Measurements from ENCODE around the gene SETD5.

Gene SETD5

DNA sequence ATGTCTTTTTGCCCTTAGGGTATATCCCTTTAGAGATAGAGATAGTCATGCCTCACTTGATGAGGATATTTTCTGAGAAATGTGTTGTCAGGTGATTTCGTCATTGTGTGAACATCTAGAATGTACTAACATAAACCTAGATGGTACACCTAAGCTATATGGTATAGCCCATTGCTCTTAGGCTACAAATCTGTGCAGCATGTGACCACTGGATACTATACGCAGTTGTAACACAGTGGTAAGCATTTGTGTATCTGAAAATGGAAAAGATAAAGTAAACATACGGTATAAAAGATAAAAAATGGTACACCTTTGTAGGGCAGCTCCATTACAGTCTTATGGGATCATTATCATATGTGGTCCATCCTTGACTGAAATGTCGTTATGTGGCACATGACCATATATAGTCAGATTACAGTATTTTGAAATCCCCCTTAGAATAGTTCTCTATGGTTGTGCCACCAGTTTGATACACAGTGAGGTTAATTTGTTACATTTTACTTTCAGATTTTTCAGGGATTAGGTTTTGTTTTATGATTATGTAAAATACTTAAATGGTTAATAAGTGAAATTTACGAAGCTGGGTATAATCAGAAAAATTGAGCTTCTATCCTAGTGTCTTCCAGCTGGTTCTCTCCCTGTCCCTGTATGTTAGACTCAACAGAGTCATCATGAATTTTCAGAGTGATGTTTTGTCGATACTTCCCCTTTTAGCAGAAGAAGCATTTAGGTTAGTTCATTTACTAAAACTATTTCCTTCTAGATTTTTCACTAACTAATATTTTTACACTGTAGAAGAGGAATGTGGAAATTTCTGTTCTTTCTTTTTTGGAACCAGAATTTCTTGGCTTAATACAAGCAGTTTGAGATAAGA lies 12.8 kb downstream of the SETD5 start:
- no peak for DNase-seq

DNA sequence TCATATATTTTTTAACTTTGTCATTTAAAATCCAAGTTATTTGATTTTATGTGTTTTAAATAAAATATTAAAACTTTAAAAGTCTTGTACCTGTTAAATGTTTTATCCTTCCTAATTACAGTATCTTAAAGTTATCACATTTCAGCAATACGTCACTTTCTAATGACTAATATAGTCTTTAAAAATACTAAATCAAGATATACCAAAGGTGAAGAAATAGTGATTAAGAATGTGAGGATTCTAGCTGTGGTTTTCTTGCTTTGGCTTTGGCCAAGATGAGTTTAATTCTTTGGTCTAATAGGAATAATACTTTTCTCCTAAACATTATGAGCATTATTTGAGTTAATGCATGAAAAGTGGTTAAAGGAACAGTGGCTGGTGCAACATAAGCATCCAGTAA lies 13.9 kb downstream of the SETD5 start:
- no peak for DNase-seq

DNA sequence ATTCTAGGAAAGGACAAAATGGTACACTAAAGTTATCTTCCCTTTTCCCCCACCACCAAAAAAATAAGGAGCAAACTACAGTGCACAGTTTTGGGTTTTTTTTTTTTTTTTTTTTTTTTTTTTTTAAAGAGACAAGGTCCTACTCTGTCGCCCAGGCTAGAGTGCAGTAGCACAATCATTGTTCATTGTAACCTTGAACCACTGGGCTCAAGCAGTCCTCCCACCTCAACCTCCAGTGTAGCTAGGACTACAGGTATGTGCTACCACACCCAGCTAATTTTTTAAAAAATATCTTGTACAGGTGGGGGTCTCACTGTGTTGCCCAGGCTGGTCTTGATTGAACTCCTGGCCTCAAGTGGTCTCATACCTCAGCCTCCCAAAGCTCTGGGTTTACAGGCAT lies 14.9 kb downstream of the SETD5 start:
- no peak for DNase-seq

DNA sequence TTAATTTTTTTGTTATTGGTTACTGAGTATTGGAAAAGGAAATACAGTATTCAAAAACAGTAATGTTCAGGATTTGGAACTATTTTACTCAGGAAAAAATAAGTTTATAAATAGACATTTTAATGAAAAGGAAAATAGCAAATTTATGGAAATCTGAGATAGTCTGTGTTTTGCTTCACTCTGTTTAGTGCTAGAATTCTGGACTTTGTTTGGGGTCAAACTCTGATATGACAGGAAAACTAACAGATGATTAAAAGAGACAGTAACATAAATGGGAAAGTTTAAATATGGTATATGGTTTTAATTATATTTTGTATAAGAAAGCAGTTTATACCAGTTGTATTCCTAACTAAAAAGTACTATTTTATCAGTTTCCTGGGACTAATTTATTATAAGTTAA lies 17.4 kb downstream of the SETD5 start:
- no peak for DNase-seq

DNA sequence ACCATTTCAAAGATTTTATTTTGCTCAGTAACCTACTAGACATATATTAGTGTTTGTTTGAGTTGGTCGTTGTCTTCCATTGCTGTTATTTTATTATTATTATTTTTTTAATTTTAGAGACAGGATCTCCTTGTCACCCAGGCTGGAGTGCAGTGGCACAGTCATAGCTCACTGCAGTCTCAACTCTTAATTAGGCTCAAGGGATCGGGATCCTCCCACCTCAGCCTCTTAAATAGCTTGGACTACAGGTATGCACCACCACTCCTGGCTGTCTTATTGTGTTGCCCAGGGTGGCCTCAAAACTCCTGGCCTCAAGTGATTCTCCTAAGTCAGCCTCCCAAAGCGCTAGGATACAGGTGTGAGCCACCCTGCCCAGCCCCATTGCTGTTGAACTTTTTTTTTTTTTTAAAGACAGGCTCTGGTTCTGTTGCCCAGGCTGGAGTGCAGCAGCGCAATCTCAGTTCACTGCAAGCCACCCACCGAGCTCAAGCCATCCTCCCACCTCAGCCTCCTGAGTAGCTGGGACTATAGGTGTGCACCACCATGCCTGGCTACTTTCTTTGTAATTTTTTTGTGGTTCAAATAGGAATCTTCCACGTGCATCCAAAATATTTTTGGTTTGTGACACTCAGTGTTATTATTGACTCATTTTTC lies 18.2 kb downstream of the SETD5 start:
- DNase-seq, result no peak

DNA sequence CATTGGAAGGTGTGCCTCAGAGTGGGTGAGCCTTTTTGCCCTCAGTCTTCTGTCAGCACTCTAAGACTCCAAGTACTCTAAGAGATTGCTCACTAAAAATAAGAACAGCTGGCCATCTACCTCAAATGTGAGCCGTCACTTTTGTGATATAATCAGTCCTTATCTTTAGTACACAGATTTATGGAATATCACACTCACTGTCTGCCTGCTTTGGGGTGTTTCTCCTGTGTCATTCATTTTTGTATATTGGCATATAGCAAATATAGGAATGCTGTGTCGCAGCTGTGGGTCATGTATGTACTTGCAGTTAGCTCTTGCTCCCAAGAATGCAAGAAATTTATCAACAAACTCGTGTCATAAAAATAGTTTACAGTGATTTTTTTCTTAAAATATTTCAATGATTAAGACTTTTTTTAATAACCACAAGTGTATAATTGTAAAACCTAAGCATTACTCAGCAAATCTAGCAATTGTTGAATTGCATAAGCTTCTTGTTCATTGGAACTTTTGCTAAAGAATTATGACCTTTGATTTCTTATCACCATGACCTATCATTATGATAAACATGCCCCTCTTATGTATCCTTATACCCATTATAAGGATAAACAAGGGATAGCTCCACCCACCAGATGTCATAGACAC lies 18.8 kb downstream of the SETD5 start:
- DNase-seq, result no peak

DNA sequence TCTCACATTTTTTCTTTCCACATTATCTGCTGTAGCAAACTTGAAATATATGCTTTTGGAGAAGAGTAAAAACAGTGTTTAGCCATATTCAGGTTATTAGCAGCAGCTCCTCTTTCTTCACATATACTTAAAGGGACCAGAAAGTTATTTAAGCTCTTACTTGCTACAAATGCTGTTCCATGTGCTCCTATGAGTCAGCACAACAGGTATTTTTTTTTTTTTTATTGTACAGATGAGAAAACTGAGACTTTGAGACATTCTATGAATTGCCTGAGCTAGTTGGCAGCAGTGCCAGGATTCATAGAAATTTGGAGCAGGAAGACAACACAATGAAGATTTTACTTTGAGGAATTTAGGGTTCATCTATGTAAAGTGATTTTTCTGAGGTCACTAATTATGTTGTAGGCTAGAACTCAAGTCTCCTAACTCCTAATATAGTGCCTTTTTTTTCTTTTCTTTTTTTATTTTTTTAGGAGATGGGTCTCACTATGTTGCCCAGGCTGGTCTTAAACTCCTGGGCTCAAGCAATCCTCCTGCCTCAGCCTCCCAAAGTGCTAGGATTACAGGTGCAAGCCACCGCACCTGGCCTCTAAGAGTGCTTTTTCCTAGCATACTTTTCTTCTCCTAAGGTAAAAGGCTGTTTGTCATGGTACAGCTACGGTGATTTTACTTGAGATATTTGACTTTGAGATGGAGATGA lies 23.6 kb downstream of the SETD5 start:
- DNase-seq, result no peak

DNA sequence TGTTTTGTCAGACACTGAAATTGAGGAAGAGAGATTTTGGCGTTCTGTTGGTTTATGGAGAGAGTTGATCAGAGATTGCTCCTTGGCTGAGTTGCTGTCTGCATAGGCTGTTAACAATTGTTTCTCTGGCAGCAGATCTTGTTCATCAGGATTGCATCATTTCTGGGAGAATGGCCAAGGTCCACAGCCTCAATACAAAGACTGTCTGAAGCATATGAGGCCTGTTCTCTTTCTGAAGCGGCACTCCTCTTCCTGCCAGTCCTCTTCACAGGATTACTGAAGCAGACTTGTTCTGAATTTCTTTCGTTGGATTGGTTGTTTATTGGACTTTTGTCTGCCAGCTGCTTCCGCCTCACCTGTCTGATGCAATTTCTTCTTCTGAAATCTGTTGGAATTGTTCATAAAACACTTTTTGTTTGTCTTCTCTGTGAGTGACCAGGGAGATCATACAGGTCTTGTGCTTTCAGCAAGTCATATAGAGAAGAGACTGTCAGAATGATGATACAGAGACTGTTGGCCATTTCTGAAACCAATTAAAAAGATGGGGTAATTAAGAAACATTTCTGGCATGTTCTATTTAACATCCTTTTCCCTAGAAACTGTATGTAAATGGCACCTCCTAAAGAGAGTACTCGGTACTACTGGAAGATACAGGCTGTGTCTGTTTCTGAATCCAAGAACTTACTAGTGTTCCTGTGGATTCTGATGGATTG lies 25.5 kb downstream of the SETD5 start:
- peak; percentile 75 for DNase-seq

DNA sequence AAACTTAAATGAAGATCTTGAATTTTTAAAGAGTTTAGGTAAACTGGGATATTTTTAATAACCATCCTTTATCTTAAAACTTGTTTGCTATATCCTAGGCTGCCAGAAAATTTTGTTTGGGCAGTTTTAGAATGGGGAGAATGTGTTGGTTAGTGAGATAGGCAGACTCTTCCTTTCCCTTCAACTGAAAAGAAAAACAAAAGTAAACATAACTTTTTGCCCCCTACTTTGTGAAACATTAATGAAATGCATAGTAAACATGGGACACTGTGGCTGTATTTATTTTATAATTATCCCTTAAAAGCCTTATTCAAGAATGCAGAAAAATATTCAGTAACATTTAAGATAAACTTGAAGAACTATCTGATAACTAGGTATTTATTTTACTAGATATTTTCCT lies 31.0 kb downstream of the SETD5 start:
- DNase-seq, result no peak

DNA sequence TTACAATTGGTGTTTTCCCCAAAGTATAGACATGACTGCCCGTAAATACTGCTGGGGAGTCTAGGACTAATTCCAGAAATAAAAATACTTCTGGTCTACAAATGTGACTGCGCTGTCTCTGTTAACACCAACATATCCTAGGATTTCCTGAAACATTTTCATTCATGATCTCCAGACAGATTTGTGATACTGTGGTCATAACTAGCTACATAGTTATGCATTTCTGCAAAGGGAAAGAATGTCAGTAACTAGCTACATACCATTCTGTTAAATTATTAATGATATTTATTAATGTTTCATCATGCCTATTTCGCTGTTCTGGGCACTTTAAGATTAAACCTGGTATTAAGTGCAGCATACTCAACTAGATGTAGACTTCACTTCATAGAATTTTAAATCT lies 33.3 kb downstream of the SETD5 start:
- DNase-seq, result no peak

DNA sequence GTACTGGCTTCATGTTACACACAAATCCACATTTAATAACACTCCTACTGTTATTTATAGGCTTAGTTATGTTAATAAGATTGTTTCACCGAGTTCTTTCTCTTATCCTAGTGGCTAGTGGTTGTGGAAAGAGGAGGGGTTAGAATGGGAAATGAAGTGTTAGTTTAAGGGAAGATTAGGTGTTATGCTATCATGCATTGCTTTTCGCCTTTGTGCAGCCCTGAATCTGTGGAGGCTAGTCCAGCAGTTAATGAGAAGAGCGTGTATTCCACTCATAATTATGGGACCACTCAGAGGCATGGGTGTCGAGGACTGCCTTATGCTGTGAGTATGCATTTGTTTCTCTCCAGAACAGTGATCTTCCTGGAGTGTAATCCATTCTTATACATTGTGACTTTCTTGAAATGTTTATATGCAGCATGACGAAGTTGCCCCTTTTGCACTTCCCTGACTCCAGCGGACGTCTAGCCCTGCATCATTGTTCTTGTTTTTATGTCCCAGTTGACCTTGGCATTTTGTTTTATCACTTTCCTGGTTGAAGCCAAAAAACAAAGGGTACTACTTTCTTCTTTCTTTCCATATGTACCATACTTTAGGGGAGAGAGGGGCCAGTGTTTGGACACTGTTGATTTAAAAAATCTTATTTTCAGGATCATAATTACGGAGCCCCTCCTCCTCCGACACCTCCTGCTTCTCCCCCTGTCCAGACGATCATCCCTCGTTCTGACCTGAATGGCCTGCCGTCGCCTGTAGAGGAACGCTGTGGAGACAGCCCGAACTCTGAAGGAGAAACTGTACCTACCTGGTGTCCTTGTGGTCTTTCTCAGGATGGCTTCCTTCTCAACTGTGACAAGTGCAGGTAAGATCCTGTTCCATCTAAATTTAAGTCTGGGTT lies 36.5 kb downstream of the SETD5 start:
- DNase-seq, result no peak

DNA sequence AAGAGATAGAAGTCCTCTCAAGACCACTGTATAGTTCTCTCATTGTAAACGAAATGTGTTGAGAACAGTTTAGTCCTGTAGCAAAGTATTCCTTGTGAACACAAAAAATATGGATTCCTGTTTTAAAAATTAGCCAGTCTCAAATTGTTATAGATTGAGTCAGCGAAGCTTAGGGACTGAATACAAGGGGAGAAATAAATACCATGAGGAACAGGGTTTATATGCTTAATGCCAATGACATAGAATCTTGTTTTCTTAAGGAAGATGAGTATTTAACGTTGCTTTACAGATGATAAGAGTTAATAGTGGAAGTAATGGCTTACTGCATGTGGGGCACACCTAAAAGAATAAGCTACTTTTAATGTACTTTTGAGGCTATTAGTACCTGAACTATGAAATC lies 37.9 kb downstream of the SETD5 start:
- no peak for DNase-seq

DNA sequence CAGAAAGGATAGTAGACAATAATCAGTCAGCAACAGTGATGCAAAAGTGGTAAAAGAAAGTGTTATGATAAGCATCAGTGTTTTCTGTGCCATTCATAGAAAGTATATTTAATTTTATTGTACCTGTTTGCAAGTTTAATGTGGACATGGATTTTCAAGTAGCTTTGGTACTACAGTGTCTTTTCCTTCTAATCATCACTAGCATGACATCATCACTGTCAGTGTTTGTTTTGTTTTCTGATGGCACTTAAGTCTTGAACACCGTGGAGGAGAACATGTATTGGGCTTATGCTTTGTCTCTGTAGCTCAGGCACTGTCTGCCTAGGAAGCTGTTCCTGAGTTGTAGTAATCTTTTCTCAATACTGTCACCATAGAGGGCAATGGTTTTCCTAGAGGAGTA lies 41.9 kb downstream of the SETD5 start:
- DNase-seq, result no peak

DNA sequence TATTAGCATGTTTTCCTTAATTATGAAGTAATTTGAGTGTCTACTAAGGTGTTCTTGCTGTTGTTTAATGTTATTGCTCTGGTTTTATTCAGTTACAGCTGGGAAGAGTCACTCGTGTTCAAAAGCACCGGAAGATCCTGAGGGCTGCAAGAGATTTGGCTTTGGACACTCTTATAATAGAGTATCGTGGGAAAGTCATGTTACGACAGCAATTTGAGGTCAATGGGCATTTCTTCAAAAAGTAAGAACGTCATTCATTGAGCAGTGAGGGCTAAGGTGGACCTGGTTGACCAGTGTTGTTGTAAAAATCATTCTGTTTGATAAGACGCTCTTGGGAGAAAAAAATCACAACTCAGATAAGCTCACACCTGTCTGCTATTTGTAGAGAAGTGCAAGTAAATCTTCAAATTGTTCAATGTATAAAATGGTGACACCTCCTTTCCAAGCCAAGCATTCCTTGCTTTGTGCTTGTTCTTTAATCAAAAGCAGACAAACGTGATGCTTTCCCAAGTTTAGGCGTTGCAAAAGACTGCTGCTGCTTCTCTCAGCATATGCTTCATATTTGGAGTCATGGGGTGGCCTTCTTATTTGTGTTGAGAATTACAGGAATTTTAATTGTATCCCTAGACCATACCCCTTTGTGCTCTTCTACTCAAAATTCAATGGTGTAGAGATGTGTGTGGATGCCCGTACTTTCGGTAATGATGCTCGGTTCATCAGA lies 44.2 kb downstream of the SETD5 start:
- DNase-seq, result no peak

DNA sequence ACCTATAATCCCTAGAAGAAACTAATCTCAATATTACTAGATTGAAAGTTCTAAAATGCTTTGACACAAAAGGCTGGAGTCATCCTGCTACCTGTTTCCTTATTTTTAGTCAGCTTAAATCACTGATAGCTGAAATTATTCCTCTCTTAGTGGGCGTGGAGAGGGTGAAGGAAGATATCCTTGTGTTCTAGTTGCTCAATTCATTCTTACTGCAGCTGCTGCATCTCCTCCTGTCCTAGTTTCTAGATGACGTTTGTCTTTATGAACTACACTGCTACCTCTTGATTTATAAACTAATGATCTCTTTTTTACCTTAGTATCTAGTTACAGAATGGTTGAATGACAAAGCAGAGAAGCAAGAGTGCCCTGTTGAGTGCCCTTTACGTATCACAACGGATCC lies 50.7 kb downstream of the SETD5 start:
- DNase-seq, result no peak

DNA sequence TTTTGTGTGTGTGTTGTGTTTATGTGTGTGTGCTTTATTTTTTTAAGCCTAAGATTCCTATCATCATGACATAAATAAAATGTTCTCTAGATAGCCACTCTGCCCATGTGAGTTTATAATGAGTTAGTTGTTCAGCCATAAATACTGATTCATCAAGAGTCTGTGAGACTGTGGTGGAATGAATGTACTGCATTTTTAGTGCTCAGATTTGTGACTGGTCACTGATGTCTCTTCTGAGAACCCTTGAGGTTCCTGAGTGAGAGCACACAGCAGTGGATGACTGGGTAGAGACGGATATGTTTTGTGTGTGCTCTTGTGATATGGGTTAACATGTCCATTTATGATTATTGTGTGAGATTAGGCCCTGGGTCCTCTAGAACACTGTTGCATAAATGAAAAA lies 51.2 kb downstream of the SETD5 start:
- no peak for DNase-seq

DNA sequence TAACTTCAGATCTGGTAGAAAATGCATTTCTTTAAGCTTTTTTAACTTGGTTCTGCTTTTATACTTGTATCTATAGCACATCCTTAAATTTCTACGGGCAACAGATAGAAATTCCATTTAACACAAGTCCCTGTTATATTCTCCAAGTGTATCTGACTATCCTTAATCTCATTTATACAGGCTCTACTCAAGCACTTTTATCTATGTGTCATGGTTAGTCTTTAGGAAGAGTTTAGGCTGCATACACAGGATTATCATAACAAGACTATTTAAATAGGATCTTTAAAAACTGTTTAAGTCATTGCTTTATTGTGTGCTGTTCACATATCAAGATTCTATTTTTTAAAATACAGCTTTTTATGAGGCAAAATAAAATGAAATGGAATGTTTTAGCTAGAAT lies 52.7 kb downstream of the SETD5 start:
- DNase-seq, result no peak

DNA sequence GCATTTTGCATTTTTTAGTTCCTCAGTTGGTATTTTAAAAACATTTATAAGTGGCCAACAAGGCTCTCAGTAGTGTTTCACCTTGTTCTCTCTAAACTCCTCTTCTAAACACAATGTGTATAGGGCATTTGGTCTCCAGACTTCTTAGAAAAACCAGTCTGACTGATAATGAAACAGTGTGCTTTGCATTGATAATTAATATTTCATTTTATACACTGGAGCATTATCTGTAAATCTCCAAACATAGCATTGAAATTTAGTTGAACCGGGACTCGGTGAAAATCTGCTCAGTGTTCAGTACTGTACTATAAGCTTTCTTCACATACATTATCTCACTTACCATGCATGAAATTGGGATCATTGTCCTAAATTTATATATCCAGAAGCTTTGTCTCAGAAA lies 53.6 kb downstream of the SETD5 start:
- DNase-seq, result no peak

DNA sequence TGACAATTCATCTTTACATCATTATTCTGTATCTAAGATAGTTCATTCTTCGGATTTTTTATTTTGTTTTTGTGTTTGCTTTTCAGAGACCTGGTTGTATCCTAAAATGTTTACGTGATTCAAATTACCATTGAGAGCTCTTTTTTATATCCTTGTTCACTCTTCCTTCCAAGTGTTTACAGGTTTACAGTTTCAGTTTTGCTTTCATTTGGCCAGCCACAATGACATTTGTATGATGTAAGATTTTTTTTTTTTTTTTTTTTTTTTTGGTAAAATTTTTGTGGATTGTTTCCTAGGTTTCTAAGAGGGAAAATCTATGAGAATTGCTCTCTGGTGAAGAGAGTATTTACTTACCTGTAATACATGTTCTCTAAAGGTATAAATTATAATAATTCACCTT lies 55.0 kb downstream of the SETD5 start:
- DNase-seq, result no peak

DNA sequence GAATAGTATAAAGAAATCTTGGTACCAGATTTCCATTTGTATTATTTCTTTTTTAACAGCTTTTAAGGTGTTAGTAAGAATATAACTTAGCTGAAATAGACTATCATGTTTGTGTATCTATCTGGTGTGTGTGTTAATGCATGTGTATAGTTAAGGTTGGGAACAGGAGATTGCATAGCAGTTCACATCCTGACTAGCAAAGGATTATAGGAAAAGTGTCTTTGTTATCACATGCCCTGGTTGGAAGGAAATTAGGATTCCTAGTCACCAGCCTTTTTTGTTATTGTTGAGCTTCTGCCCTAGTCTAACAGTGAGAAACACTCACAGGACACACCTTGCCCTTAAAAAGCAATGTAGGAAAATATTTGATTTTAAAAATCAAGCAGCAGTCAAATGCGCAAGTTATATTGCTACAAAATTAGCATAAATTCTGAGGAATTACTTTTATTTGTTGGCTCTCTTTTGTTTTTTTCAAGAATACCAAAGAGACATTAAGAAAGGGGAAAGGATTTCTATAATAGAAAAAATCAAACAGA lies 58.2 kb downstream of the SETD5 start:
- DNase-seq, result no peak

DNA sequence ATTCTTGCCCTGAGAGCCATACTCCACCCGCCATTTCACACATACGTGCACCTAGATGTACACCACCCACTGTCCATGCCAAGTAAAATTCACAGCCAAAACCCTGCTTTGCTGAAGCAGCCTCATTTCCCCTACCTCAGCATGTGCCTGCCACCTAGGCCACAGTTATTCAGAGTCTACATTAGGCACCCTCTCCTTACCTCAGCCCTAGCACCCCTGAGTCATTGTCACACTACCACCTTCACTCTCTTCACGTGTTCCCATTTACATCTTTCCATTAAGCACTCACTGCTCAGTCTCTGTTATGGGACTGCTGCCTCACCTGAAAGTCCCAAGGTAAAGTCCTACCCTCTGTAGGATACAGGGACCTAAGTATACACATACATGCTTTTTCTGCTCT lies 70.0 kb downstream of the SETD5 start:
- DNase-seq, result no peak

Data from NCI-H2081 treated with DMSO at 0.1 percent for 48 hours (cell line).